ELF-1 (cell line): Measurements from ENCODE around the gene NR2C2.

Experiments
- DNase-seq: peaks from one replicate; pipeline ENCODE4 v3.0.0-alpha.2; 2016; ENCODE audit warnings: low read depth, low spot score

Gene NR2C2

DNA sequence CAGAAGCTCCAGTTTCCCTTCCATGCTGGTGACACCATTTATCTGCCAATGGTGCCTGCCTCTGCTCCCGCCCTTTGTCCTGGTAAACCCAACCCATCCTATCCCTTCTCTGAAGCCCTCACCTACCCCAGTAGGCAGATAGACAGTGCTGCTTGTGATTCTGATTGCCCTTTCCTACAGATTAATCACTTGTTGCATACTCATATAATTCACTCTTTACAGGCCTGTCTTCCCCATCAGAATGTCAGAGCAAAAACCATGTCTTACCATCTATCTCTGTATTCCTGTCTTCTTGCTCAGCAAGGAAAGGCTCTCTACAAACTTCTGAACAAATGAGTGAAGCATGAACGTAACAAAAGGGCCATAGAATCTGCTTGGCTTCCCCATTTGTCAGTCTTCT is 69.8 kb downstream of the NR2C2 start:
- DNase-seq = no peak

DNA sequence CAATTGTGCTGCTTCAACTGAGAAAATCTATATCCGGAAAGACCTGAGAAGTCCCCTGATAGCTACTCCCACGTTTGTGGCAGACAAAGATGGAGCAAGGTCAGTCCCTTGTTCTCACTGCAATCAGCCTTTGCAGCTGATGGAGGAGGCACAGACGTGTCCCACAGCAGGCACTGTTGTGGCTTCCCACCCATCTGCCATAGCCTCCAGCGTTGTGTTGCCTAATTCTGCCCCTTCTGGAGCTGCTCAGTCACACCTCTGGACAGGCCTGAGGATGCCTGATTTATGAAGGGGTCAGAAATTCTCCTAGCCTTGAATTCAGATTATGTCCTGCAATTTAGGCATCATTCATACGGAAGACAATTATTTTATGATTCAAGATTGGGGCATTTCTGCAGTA is 75.9 kb downstream of the NR2C2 start:
- no peak for DNase-seq

DNA sequence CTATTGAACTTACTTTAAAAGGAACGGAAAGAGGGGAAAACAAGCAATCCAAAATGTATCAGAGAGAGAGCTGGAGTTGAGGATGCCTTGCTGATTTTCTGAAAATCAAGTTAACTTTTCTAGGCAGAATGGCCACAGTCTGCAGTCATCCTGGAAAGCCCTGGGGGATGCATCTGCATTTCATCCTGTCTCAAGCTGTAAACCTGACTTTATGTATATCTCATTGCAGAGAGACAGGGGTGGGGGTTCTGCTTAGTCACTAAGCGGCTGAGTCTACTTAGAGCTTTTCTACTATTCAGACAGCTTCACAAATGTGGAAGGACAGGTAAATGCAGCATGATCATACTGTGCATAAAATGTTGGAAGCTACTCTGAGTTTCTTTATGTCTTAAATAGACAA is 76.3 kb downstream of the NR2C2 start:
- no peak for DNase-seq

DNA sequence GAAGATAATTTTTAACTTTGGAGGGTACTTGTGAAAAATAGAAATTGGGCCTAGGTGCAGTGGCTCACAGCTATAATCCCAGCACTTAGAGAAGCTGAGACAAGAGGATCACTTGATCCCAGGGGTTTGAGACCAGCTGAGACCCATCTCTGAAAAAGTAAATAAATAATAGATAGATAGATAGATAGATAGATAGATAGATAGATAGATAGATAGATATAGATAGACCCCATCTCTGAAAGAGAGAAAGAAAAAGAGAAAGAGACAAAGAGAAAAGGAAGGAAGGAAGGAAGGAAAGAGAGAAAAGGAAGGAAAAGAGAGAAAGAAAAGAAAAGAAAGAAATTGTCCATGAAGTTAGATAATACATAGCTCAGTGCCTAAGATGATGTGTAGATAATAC is 82.2 kb downstream of the NR2C2 start:
- no peak for DNase-seq

DNA sequence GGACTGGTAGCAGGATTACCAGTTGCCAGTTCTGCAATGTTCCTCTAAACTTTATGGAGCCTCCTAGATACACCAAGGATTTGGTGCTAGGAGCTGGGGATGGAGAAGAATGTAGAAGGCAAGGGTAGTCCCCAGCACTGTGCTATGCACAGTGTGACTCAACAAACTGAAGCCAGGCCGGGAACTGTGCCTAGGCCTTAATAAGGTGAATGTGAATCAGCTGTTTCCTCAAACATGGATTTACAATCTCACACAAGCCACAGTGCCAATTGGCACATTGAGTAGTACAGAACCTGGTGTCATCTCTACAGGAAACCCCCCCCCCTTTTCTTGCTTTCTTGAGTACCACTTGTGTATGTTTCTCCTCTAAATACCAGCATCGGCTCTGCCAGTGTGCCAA is 85.3 kb downstream of the NR2C2 start:
- no peak for DNase-seq

DNA sequence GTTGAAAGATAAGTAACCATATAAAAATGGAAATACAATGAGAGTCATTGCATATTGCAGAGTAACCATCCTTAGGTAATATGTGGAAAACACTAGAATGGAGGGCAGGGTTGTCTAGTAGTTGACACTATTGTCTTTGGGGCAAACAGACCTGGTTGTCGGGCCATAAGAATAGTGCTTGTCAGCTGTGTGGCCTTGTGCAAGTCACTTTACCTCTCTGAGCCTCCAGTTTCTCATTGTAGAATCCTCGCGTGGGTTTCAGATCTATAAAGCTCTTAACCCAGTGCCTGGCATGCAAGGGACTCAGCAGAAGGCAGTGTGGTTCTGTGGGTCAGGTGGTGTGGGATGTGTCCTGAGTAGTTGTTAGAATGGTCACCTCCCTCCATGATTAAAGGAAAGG is 85.7 kb downstream of the NR2C2 start:
- DNase-seq = no peak

DNA sequence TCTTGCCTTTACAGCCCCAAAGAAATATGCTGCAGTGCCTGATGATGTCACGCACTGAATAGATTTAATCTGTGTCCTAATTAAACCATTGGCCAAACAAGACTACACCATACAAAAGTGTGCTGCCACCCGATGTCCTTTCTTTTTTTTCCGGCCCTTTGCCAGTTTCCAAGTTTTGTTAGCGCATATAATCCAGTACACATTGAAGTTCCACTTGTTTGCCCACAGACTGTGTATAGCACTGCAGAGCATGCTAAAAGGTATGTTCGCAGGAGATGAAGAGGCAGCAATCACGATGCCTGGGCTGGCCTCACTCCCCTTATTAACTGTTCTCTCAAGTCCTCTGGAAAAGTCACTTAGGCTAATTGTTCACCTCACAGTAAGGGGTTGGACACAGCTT is 90.9 kb downstream of the NR2C2 start:
- no peak for DNase-seq

DNA sequence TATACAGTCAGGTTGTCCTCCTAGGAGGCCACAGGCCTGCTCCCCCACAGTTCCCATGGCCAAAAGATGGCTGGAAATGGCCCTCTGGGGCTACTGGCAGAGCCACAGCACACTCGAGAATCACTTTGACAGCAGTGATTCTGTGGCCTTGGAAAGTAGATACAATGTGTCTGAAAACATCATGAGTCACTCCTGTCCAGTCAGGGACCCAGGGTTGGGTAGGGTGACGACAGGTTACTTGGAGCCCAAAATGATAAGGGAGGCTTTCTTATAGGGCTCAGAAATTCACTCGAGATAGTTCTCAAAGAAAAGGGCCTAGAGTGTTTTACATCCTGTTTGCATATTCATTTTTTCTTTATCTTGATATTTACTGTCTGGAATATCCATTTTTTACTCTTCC is 93.5 kb downstream of the NR2C2 start:
- no peak for DNase-seq

DNA sequence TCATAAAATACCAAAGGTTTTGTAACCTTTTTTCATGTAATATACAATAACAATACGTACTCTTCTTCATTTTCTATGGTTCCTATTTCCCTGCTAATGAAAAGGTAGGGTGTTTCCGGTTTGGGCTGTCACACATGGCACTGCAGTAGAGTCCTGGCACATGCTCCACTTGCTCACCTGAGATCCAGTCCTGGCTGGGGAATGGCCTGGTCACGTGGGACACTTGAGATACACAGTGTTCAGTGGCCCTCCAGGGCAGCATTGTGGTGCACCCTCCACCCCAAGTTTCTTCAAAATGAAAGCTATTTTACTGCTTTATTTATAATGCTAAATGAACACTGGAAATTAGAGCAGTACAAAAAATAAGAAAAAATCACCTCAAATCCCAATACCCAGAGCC is 94.6 kb downstream of the NR2C2 start:
- no peak for DNase-seq

DNA sequence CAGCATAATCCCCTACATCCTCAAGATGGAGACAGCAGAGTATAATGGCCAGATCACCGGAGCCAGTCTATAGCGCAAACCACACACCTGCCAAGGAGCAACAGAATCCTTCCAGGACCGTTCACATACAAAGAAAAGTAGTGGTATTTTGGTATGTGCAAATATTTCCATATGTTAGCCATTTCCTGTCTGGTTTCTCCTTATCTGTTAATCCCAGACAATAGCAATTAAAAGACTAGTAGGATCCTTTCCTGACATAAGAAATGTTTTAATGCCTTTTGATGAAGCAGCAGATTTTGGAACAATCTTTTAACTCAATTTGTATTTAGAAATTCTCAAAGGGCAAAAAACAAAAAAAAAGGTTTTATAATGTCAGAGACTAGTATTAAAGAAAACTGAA is 95.6 kb downstream of the NR2C2 start:
- no peak for DNase-seq

DNA sequence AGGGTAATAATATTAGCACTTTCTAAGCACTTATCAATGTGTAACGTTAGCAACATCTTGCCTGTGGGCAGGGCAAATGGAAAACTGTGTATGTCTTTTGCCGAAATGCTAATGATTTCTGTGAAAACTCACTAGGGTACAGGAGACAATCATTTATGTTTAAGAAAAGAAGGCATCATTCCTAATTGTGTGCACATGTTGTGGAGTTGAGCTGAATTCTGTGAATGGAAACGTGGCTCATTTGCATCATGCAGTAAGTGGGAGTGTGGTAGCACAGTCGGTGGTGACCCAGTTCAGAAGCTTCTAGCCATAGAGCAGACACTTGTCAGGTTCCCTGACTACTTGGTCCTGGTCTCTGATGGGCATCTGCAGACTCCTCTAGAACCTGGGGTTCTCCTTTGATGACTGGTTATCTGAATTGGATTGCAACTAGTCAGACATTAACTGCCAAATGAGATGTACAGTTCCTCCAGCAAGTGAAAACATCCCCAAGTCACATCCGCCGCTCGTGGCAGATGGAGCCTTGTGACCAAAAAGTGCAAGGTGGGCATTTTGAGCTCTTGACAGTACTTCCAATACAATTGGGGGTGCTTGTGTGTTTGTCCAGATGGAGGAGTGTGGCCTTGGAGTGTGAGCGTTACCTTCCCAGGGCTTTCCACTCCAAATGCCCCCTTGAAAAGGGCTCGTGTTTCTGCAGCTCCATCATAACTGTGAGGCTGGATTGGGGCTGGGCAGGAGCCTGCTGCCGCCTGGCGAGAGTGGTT is 96.2 kb downstream of the NR2C2 start:
- DNase-seq = no peak

DNA sequence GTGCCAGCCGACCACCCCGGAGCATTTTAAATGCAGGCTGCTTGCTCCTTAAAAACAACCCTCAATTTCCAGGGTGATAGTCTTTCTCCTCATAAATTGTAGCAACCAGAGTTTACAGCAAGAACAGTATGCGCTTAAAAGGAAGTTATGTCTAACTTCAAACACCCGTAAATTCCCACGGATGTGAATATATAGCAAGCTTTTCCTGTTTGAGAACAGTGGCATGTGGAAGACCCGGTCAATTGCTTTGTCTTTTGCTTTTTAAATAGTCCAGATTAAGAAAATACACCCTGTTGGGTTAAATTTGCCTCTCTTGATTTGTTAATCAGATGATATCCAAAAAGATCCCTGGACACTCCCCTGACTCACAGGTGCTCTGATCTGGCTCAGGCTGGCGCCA is 96.9 kb downstream of the NR2C2 start:
- DNase-seq = no peak

DNA sequence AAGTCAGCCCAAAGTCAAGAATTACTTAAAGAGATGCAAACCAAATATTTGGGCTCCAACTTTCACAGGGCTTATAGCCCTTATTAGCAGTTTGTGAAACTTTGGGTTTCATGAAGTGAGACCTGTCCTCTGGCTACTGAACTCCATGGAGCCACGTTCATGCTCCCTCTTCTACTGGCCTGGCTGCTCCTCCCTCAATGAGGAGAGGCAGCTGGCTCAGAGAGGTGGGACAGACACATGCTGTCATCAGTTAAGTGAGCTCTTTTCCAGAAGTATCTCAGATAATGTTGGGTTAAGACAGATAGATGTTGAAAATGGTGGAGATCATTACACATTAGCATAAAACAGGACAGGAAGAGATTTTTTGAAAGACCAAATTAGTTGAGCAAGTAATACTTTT is 98.3 kb downstream of the NR2C2 start:
- no peak for DNase-seq

DNA sequence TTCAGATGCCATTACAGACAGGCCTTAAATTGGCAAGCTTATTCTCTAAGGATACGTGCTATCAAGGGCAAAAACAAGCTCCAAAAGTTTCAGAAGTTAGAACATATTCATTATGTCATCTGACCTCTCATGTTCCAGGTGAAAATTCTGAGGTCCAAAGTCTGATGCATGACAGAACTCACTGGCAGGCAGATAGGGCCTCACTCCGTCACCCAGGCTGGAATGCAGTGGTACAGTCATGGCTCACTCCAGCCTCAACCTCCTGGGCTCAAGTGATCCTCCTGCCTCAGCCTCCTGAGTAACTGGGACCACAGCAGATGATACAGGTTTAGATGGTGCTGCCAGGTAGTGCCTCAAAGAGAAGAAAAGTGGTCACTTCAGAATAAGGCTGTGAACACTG is 102.2 kb downstream of the NR2C2 start:
- no peak for DNase-seq

DNA sequence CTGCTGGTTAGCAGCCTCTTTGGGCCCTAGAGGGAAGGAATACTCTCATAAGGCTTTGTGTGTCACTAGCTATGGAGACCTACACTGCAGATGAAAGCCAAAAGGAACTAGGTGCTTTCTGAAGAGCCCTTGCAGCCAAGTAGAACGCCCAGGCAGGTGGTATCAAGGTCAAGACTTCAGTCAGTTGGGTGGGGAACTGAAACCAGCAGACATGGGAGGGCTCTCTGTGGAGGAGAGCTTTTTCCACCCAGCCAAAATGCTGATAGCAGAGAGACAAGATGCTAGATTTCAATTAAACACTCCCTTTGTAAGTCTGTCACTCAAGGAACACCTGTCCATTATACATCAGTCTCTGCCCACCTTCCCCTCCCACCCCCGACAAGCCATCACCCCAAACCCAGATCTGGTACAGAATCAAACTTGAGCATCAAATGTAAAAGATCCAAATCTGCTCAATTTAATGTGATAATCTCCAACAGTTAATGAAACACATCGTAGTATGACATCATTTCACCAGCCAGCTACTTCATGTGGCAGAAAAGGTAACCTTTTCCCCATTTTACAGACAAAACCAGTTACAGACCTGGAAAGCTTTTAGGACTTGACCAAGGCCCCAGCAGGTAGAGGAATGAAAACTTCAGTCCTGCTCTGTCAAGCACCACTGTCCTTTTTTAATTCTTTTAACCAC is 103.2 kb downstream of the NR2C2 start:
- DNase-seq = no peak

DNA sequence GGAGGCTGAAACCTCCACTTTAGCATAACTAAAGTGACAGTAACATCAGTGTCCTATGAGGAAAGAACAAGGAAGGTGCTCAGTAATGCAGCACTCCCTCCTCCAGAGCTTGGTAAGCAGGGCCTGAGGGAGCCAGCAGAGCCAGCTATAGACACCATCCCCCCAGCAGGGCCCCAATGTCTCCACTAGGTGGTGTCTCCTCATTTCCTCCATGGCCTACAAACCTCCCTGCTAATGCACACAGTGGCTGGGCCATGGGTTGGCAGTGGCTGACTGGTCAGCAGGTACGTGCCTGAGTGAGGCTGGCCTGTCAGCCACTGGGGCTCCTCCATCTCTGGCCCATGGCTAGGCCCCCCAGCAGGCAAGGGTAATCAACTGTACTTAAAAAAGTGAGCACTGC is 104.1 kb downstream of the NR2C2 start:
- peak; percentile 89 for DNase-seq

DNA sequence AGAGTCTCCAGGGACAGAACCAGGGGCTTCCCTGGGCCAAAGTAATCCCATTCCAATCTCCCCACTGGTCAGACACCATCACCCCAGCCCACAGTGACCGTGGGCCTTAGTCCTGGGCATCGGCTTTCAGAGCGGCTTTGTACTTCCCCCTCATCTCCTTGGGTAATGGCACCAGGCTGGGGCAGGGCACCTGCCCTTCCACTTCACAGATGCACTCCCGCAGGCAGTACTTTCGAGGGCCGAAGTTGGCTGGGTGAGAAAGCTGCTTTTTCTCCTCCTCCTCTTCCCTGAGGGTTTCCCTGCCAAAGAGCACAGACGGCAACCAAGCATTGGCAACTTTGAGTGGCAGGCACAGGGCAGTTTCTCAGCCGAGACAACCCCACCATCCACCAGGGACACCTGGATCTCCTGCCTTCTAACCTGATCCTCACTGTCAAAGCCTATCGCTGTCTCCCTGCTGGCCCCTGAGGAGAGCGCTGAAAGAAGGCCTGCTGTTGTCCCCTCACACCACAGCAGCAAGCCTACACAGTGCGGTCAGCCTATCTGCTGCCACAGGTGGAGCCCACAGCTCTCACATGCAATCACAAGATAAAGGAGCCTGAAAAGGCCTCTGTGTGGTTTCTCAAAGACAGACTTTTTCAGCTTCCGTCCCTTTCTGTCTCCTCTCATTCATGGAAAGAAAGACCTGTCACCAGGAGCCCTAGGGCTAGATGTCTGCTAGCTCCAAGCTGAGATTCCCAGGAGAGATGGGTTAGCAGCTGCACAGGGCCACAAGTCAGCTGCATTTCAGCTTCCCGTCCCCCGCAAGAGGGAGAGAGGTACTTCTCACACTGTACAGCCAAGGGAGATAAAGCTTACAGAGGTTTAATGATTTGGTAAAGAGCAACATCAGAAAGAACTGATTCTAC is 105.2 kb downstream of the NR2C2 start:
- DNase-seq = peak; percentile 71

DNA sequence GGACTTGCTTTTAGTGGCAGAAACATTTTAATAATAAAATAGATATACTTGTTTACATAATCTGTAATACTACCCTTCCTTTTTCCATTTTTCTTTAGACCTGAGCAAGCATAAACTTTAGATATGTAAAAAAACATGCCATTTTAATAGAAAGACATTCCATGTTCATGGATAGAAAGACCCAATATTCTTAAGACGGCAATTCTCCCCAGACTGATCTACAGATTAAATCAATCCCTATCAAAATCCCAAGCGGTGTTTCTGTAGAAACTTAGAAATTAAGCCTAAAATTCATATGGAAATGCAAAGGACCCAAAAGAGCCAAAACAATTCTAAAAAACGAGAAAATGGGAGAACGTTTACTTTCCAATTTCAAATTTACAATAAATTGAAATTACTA is 106.2 kb downstream of the NR2C2 start:
- no peak for DNase-seq

DNA sequence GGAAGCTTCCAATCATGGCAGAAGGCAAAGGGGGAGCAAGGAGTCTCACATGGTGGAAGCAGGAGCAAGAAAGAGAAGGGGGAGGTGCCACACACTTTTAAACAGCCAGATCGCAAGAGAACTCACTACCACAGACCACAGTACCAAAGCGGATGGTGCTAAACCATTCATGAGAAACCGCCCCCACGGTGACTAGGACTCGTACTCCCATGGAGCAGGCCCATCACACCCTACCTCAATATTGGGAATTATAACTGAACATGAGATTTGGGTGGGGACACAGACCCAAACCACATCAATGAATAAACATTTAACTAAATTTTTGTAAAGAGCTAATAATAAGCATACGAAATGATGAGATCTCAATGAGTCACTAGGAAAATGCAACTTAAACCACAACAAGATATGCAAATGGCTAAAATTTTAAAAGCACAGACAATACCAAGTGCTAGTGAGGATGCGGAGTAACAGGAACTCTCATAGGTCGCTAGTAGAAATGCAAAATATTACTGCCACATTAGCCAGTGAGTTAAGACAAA is 107.7 kb downstream of the NR2C2 start:
- no peak for DNase-seq

DNA sequence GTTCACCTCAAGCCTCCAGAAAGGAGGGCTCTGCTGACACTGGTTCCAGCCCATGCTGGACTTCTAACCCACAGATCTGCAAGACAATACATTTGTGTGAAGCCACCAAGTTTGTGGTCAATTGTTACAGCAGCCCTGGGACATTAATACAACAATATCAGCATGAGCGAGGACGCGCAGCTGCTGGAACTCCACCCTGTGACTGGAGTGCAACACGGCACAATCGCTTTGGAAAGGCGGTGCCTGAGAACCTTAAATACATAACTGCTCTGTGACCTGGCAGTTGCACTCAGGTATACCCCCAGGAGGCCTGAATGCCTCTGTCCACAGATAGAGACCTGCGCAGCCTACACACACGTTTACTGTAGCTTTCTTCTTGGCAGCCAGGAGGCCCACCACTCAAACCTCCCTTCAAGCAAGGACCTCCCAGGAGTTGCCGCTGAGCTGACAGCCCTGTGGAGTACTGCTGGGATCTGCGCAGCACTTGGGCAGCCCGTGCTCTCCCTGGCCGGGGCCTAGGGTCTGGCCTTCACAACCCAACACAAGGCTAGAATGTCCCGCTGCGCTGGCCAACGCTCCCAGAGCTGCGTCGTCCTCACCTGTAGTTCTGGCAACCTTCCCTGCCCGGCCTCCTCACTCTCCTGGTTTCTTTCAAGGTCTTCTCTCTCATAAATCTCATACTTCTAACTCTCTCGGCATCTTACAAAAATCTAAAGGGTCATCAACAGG is 109.5 kb downstream of the NR2C2 start:
- peak; percentile 15 for DNase-seq

DNA sequence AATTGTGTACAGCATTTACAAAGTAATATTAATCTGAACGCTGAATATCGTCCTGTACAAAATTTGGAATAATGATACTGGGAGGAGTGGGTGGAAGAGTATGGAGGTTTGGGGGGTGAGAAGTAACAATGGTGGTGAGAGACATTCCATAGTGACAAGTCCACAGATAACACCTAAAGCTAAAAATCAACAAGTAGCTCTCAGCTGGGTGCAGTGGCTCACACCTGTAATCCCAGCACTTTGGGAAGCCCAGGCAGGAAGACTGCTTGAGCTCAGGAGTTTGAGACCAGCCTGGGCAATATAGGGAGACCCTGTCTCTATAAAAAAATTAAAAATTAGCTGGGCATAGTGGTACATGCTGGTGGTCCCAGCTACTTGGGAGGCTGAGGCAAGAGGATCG is 112.6 kb downstream of the NR2C2 start:
- no peak for DNase-seq

DNA sequence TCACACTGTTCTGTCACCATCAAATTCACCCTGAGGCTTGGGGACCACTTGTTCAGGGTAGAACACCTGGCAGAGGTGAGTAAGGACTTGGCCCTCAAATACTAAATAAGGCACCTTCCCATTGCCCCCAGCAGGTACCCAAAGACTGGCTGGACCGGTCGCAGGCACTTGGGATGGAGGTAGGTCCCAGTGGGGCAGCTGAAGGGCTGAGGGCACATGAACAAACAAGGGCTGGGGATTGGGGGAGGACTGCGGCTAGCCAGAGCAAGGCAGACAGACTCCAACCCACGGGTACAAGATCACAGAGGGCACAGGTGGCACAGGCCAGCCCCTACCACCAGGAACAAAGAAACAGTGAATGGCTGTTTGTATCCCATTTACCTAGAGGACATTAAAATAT is 115.9 kb downstream of the NR2C2 start:
- DNase-seq = peak; percentile 15
